Liver (tissue), 3 donors: ENCODE measurements around the gene TMEM120B.

ENCODE experiments used
- FOXA2 ChIP-seq: IDR thresholded peaks from 2 replicates; pipeline ENCODE4 v1.6.1; 2016; ENCODE audit warnings: antibody characterized with exemption
- GABPA ChIP-seq, 2 donors: IDR thresholded peaks in 1 of 2; conservative IDR thresholded peaks in 1 of 2; 2 replicates each; pipeline ENCODE4 v1.6.1; 2016; ENCODE audit warnings: antibody characterized with exemption in 2 of 2, mild to moderate bottlenecking in 1 of 2, moderate library complexity in 1 of 2
- HNF4G ChIP-seq: IDR thresholded peaks from 2 replicates; pipeline ENCODE4 v1.6.1; 2016; ENCODE audit warnings: antibody characterized with exemption
- MAX ChIP-seq: IDR thresholded peaks from 2 replicates; pipeline ENCODE4 v1.6.1; 2016; ENCODE audit warnings: antibody characterized with exemption
- RAD21 ChIP-seq, 2 donors: IDR thresholded peaks; 2 replicates each; pipeline ENCODE4 v1.6.1; 2016; ENCODE audit warnings: antibody characterized with exemption in 2 of 2, mild to moderate bottlenecking in 2 of 2
- REST ChIP-seq: IDR thresholded peaks from 2 replicates; pipeline ENCODE4 v1.6.1; 2016; ENCODE audit warnings: antibody characterized with exemption, mild to moderate bottlenecking
- TAF1 ChIP-seq: conservative IDR thresholded peaks from 2 replicates; pipeline ENCODE4 v1.6.1; 2016; ENCODE audit warnings: antibody characterized with exemption, mild to moderate bottlenecking
- YY1 ChIP-seq: IDR thresholded peaks from 2 replicates; pipeline ENCODE4 v1.6.1; 2016; ENCODE audit warnings: antibody characterized with exemption, mild to moderate bottlenecking
- TF ChIP-seq, protein P1 (sequence below): fragments of 150-350 bp; IDR thresholded peaks from 2 replicates; pipeline ENCODE4 v1.5.1; 2017; ENCODE audit warnings: improper control_type of control experiment, low read depth, low read length; ENCODE audit not compliant: missing input control
- TF ChIP-seq, protein P2 (sequence below): IDR thresholded peaks from 2 replicates; pipeline ENCODE4 v1.6.1; 2016; ENCODE audit warnings: antibody characterized with exemption
- donor health status: healthy.
- donor health status: healthy.

DNA sequence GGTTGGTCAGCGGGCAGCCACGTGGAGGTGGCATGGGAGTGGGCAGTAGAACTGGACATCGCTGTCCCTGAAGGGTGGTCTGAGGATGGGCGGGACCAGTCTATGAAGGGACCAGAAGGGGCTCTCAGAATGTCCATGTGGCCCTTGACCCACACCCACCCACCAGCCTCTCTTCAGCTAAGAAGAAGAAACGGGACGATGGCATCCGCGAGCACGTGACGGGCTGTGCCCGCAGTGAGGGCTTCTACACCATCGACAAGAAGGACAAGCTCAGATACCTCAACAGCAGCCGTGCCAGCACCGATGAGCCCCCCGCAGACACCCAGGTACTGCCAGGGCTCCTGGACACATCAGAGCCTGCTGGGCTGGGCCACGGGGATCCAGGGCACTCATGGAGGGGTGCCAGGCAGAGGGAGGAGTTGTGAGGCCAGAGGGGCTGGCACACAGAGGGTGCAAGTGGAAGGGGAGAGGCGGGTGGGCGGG is 112.5 kb downstream of the TMEM120B start:
- TF ChIP-seq HNF4G (no peak), GABPA (IDR thresholded peaks at IDR 0.05 in 1 of 2, conservative IDR thresholded peaks at IDR 0.05 in 1 of 2) (no peak), REST (no peak), RAD21 (IDR thresholded peaks at IDR 0.05) (no peak), TAF1 (no peak), MAX (no peak), YY1 (no peak), FOXA2 (no peak)
- TF ChIP-seq, protein P1, sequence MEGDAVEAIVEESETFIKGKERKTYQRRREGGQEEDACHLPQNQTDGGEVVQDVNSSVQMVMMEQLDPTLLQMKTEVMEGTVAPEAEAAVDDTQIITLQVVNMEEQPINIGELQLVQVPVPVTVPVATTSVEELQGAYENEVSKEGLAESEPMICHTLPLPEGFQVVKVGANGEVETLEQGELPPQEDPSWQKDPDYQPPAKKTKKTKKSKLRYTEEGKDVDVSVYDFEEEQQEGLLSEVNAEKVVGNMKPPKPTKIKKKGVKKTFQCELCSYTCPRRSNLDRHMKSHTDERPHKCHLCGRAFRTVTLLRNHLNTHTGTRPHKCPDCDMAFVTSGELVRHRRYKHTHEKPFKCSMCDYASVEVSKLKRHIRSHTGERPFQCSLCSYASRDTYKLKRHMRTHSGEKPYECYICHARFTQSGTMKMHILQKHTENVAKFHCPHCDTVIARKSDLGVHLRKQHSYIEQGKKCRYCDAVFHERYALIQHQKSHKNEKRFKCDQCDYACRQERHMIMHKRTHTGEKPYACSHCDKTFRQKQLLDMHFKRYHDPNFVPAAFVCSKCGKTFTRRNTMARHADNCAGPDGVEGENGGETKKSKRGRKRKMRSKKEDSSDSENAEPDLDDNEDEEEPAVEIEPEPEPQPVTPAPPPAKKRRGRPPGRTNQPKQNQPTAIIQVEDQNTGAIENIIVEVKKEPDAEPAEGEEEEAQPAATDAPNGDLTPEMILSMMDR: no peak
- TF ChIP-seq, protein P2, sequence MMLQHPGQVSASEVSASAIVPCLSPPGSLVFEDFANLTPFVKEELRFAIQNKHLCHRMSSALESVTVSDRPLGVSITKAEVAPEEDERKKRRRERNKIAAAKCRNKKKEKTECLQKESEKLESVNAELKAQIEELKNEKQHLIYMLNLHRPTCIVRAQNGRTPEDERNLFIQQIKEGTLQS: no peak
